H1 (cell line): ENCODE results near the gene ZNF516. TPM values are rescaled to one million over a fixed set of nuclear protein-coding genes. Genes with fewer than 3 reads are reported as not detected.

ENCODE experiments used
- CTCF ChIA-PET: fragments of 300-600 bp; sonication (Branson Sonifier 250); formaldehyde crosslinking; loops from one replicate; lab custom pipeline; 2021; ENCODE audit not compliant: partially characterized antibody; lab: Charles Lee
- POLR2A ChIA-PET: fragments of 300-600 bp; sonication (Branson Sonifier 250); formaldehyde crosslinking; loops from one replicate; lab custom pipeline; 2021; ENCODE audit warnings: inconsistent platforms; ENCODE audit not compliant: partially characterized antibody; lab: Charles Lee
- DNase-seq, 2 experiments: peaks; one replicate each; pipeline versions ENCODE4 v3.0.0 to v3.0.0-alpha.2; 2010 to 2022; ENCODE audit warnings: low spot score in 2 of 2, low read depth in 1 of 2, mixed read lengths in 1 of 2
- FAIRE-seq: peaks from 2 replicates; lab custom pipeline; 2011; peaks lifted over from hg19 to GRCh38; lab: Jason Lieb, UNC
- H2AFZ ChIP-seq: 2 replicates; pipeline ENCODE4 v1.8.1; 2012; ENCODE audit warnings: low read length, inconsistent platforms
- H2AK5ac ChIP-seq: 2 replicates; pipeline ENCODE4 v1.6.1; 2013; ENCODE audit warnings: low read depth, low read length
- H2BK120ac ChIP-seq: replicated peaks from 2 replicates; pipeline ENCODE3; 2013; ENCODE audit warnings: low read depth, low read length, inconsistent platforms
- H2BK12ac ChIP-seq: 2 replicates; pipeline ENCODE4 v1.6.1; 2013; ENCODE audit warnings: low read depth, low read length
- H2BK15ac ChIP-seq: 2 replicates; pipeline ENCODE4 v1.6.1; 2013; ENCODE audit warnings: low read length
- H2BK20ac ChIP-seq: 2 replicates; pipeline ENCODE4 v1.6.1; 2013; ENCODE audit warnings: low read length
- H2BK5ac ChIP-seq: 2 replicates; pipeline ENCODE4 v1.6.1; 2013; ENCODE audit warnings: low read depth, low read length
- H3K14ac ChIP-seq: 2 replicates; pipeline ENCODE4 v1.6.1; 2013; ENCODE audit warnings: inconsistent platforms; ENCODE audit not compliant: insufficient read length
- H3K18ac ChIP-seq: 2 replicates; pipeline ENCODE4 v1.6.1; 2013; ENCODE audit warnings: low read length; ENCODE audit errors: extremely low read depth
- H3K23ac ChIP-seq: 2 replicates; pipeline ENCODE4 v1.6.1; 2013; ENCODE audit warnings: inconsistent platforms; ENCODE audit not compliant: insufficient read length
- H3K23me2 ChIP-seq: 2 replicates; pipeline ENCODE4 v1.6.1; 2013; ENCODE audit warnings: low read depth, low read length
- H3K27ac ChIP-seq: 2 replicates; pipeline ENCODE4 v1.6.1; 2011; ENCODE audit warnings: low read depth, low read length, inconsistent platforms
- H3K27me3 ChIP-seq, 4 experiments: replicated peaks in 1 of 4; 1 replicate in 1 of 4; 2 replicates in 3 of 4; pipeline versions ENCODE4 v1.6.1 to v1.8.1; 2011 to 2013; ENCODE audit warnings: low read length in 3 of 4, mild to moderate bottlenecking in 3 of 4, inconsistent platforms in 2 of 4, mixed read lengths in 2 of 4, moderate library complexity in 1 of 4; ENCODE audit not compliant: control insufficient read depth in 3 of 4, insufficient read depth in 3 of 4; ENCODE audit errors: extremely low read depth in 1 of 4
- H3K36me3 ChIP-seq, 4 experiments: 2 replicates each; pipeline versions ENCODE4 v1.6.1 to v1.8.1; 2011 to 2013; ENCODE audit warnings: mild to moderate bottlenecking in 4 of 4, low read length in 3 of 4, moderate library complexity in 2 of 4, control low read depth in 1 of 4, inconsistent platforms in 1 of 4; ENCODE audit not compliant: insufficient read depth in 4 of 4, control insufficient read depth in 2 of 4
- H3K4ac ChIP-seq: replicated peaks from 2 replicates; pipeline ENCODE3; 2013; ENCODE audit warnings: low read length, low read depth, mixed read lengths, inconsistent platforms; ENCODE audit not compliant: insufficient read length
- H3K4me1 ChIP-seq, 4 experiments: replicated peaks in 1 of 4; 1 replicate in 1 of 4; 2 replicates in 3 of 4; pipeline versions ENCODE4 v1.6.1 to v1.8.1; 2011 to 2013; ENCODE audit warnings: low read length in 3 of 4, inconsistent platforms in 2 of 4, mixed read lengths in 1 of 4; ENCODE audit not compliant: insufficient read depth in 4 of 4, control insufficient read depth in 3 of 4
- H3K4me2 ChIP-seq, 2 experiments: 2 replicates each; pipeline versions ENCODE4 v1.6.1 to v1.8.1; 2011 to 2013; ENCODE audit warnings: low read depth in 2 of 2, low read length in 2 of 2, control low read depth in 1 of 2, inconsistent platforms in 1 of 2, mild to moderate bottlenecking in 1 of 2; ENCODE audit not compliant: insufficient read depth in 1 of 2
- H3K4me3 ChIP-seq, 4 experiments: fragments of 200-600, 300-600 bp in 1 of 4; sonication (generic), shearing (Covaris generic), sonication (Bioruptor Twin) in 1 of 4; 2 replicates each; pipeline versions ENCODE4 v1.5.1 to v1.8.1; 2011 to 2016; ENCODE audit warnings: low read length in 4 of 4, low read depth in 3 of 4, control low read depth in 2 of 4, inconsistent platforms in 2 of 4, mild to moderate bottlenecking in 2 of 4, mixed read lengths in 1 of 4, moderate library complexity in 1 of 4; ENCODE audit not compliant: insufficient read depth in 2 of 4; ENCODE audit errors: extremely low read depth in 1 of 4
- H3K56ac ChIP-seq: replicated peaks from 2 replicates; pipeline ENCODE3; 2013; ENCODE audit warnings: low read depth, mild to moderate bottlenecking, mixed read lengths, low read length, inconsistent platforms; ENCODE audit not compliant: insufficient read length
- H3K79me1 ChIP-seq: 2 replicates; pipeline ENCODE4 v1.6.1; 2013; ENCODE audit warnings: low read depth, low read length, control low read depth
- H3K79me2 ChIP-seq, 2 experiments: 2 replicates each; pipeline versions ENCODE4 v1.6.1 to v1.8.1; 2012 to 2013; ENCODE audit warnings: low read length in 2 of 2, mild to moderate bottlenecking in 2 of 2, inconsistent platforms in 1 of 2; ENCODE audit not compliant: insufficient read depth in 2 of 2, control insufficient read depth in 1 of 2
- H3K9ac ChIP-seq, 4 experiments: replicated peaks in 1 of 4; 1 replicate in 1 of 4; 2 replicates in 3 of 4; pipeline versions ENCODE4 v1.6.1 to v1.8.1; 2011 to 2013; ENCODE audit warnings: low read depth in 3 of 4, low read length in 3 of 4, control low read depth in 2 of 4, mild to moderate bottlenecking in 2 of 4, moderate library complexity in 2 of 4, inconsistent platforms in 1 of 4; ENCODE audit errors: extremely low read depth in 1 of 4
- H3K9me3 ChIP-seq, 2 experiments: 2 replicates each; pipeline versions ENCODE4 v1.6.1 to v1.8.1; 2012 to 2013; ENCODE audit warnings: mild to moderate bottlenecking in 2 of 2, moderate library complexity in 2 of 2, control low read depth in 1 of 2, inconsistent platforms in 1 of 2, low read depth in 1 of 2, low read length in 1 of 2, mixed read lengths in 1 of 2; ENCODE audit not compliant: insufficient read depth in 2 of 2
- H4K20me1 ChIP-seq, 2 experiments: replicated peaks in 1 of 2; 2 replicates each; pipeline versions ENCODE3 to v1.8.1; 2011 to 2013; ENCODE audit warnings: inconsistent platforms in 2 of 2, low read length in 2 of 2, mild to moderate bottlenecking in 1 of 2; ENCODE audit not compliant: insufficient read depth in 2 of 2, control insufficient read depth in 1 of 2
- H4K5ac ChIP-seq: 2 replicates; pipeline ENCODE4 v1.6.1; 2013; ENCODE audit warnings: low read length, low read depth, mixed read lengths, inconsistent platforms; ENCODE audit not compliant: insufficient read length
- H4K8ac ChIP-seq: 2 replicates; pipeline ENCODE4 v1.8.0; 2013; ENCODE audit warnings: mild to moderate bottlenecking, moderate library complexity, low read length, inconsistent platforms; ENCODE audit not compliant: insufficient read depth; ENCODE audit errors: extremely low read depth
- H4K91ac ChIP-seq: replicated peaks from 2 replicates; pipeline ENCODE3; 2013; ENCODE audit warnings: low read length, mixed read lengths, inconsistent platforms; ENCODE audit not compliant: insufficient read length
- ASH2L ChIP-seq: fragments of 200-600, 300-600 bp; sonication (generic); IDR thresholded peaks from one replicate; pipeline ENCODE4 v1.7.1; 2017; ENCODE audit warnings: low read length
- BRCA1 ChIP-seq: IDR thresholded peaks from 2 replicates; pipeline ENCODE4 v1.6.1; 2012; ENCODE audit warnings: low read depth, low read length, improper control_type of control experiment
- CBX5 ChIP-seq: fragments of 300-800, 300-1000 bp; sonication (generic); IDR thresholded peaks from 2 replicates; pipeline ENCODE4 v1.7.1; 2016; ENCODE audit warnings: antibody characterized with exemption, low read length, low read depth
- EGR1 ChIP-seq: IDR thresholded peaks from 2 replicates; pipeline ENCODE4 v1.6.1; 2011; ENCODE audit warnings: low read depth, low read length, borderline replicate concordance
- JUN ChIP-seq: IDR thresholded peaks from 2 replicates; pipeline ENCODE4 v1.6.1; 2011; ENCODE audit warnings: low read depth, mild to moderate bottlenecking, improper control_type of control experiment, low read length
- NANOG ChIP-seq: IDR thresholded peaks from 2 replicates; pipeline ENCODE4 v1.6.1; 2011; ENCODE audit warnings: low read length, low read depth, mild to moderate bottlenecking, inconsistent platforms; ENCODE audit not compliant: insufficient read depth, poor library complexity, severe bottlenecking
- RBBP5 ChIP-seq: IDR thresholded peaks from 2 replicates; pipeline ENCODE4 v1.7.1; 2012; ENCODE audit warnings: low read depth, mild to moderate bottlenecking, inconsistent platforms, low read length, moderate library complexity, borderline replicate concordance
- YY1 ChIP-seq: IDR thresholded peaks from 2 replicates; pipeline ENCODE4 v1.6.1; 2011; ENCODE audit warnings: low read depth, mild to moderate bottlenecking, low read length
- WGBS, 2 experiments: shearing (Covaris generic) in 1 of 2; methylation state at CpG; one replicate each; pipeline versions ENCODE4 v1.1.6 to v1.1.7; 2013 to 2015; ENCODE audit warnings: low lambda C conversion rate in 2 of 2, mixed read lengths in 2 of 2, inconsistent platforms in 1 of 2, low coverage in 1 of 2, missing lambda C conversion rate in 1 of 2; ENCODE audit not compliant: insufficient replicate concordance in 2 of 2, insufficient coverage in 1 of 2, insufficient read length in 1 of 2; ENCODE audit errors: extremely low coverage in 1 of 2, missing lambda C conversion rate in 1 of 2; 5-methylcytosine and 5-hydroxymethylcytosine counted together
- polyA plus RNA-seq, 7 experiments: library from polyadenylated mRNA; depleted of rRNA in 3 of 7; stranded (reverse) in 5 of 7; unstranded in 2 of 7; fragments of >200 nt in 5 of 7; fragments of 200-250 nt in 2 of 7; gene quantifications; 1 replicate in 5 of 7; 2 replicates in 1 of 7; 4 replicates in 1 of 7; pipeline versions ENCODE4 v1.2.1 to v1.2.3, GENCODE V29; 2011 to 2013; ENCODE audit warnings: missing spikeins in 2 of 7, mixed read lengths in 2 of 7
- total RNA-seq: library from RNA; stranded (reverse); fragmentation: NEBNext Ultra II Directional; extraction: Animal tissue kit (Norgen Biotek cat#: 25700); gene quantifications from 2 replicates; pipeline ENCODE4 v1.2.1, GENCODE V29; 2021

Gene ZNF516
- total and polyA plus RNA-seq, 2 of the 8 experiments (the other 6 are each of a cell fraction or from before 2014, with no cell fraction given): 7.3 to 17.0 TPM

- Histone ChIP-seq H3K4ac (no peak overlapping the region), H3K36me3 (no peaks in the 10 kb centered on the region), H3K18ac (no peak overlapping the region), H2BK20ac (no peak overlapping the region), H2AK5ac (no peak overlapping the region), H3K56ac (no peak overlapping the region), H4K20me1 (peaks cover 3 to 15% of the 10 kb centered on the region in 2 experiments), H4K5ac (no peak overlapping the region), H3K9ac (no peak overlapping the region), H3K23me2 (peaks cover 16% of the 10 kb centered on the region), H3K27ac (no peak overlapping the region), H2BK5ac (no peak overlapping the region), H4K91ac (no peak overlapping the region), H3K14ac (no peak overlapping the region), H3K9me3 (no peaks in the 10 kb centered on the region), H2BK15ac (peak overlapping the region; percentile 14; the same call in 1 of the 2 replicates), H3K79me2 (peaks cover 0 to 65% of the 10 kb centered on the region in 2 experiments; a peak in 2 of 4 replicates), H3K4me1 (peaks cover 5 to 19% (median 13%) of the 10 kb centered on the region in 4 experiments), H3K27me3 (peaks cover 0 to 21% (median 6%) of the 10 kb centered on the region in 4 experiments; a peak in 6 of 7 replicates), H3K23ac (no peak overlapping the region), H2BK120ac (no peak overlapping the region), H4K8ac (no peak overlapping the region), H3K79me1 (peaks cover 9% of the 10 kb centered on the region), H3K4me2 (peak overlapping the region in 1 of 2 experiments; percentile 41; a peak in 2 of 4 replicates), H2AFZ (no peak overlapping the region), H3K4me3 (0 out of 8 replicates have a peak overlapping the region, but pooled peaks of 1 of the 4 experiments have one; percentile 4), H2BK12ac (no peak overlapping the region)
- POLR2A ChIA-PET: interaction anchor here (0.8 to 1.8 kb wide), 3 partner anchors 8 to 136 kb away, joined by 3 to 5 read pairs (median 3); no protein-coding TSS in a partner anchor
- FAIRE-seq: no peak
- TF ChIP-seq CBX5: no peak
- TF ChIP-seq YY1: no peak
- TF ChIP-seq JUN: no peak
- no peak for TF ChIP-seq EGR1
- no peak for TF ChIP-seq RBBP5
- no peak for TF ChIP-seq BRCA1
- no peak for TF ChIP-seq NANOG
- TF ChIP-seq ASH2L: no peak
- CTCF ChIA-PET: interaction anchor here (0.7 to 2.7 kb wide), 16 partner anchors 8 to 223 kb away, joined by 3 to 10 read pairs (median 3); no protein-coding TSS in a partner anchor
- WGBS, 2 experiments: 68% methylated on average over 9 of the region's 9 CpGs; no CpG with 5 or more reads in 1 of the 2 experiments
- no peak for DNase-seq
Measured at GRCh38 chr18:76488190-76488589, 6.9 kb downstream of the ZNF516 start.
